HG03196 (cell line): Measurements from ENCODE around the gene EPHB3.

Source experiments
- ATAC-seq: cut with Tn5 transposase; IDR thresholded peaks from one replicate; pipeline ENCODE4 v1.9.1; 2021; ENCODE audit not compliant: unreplicated experiment

The EPHB3 gene

DNA sequence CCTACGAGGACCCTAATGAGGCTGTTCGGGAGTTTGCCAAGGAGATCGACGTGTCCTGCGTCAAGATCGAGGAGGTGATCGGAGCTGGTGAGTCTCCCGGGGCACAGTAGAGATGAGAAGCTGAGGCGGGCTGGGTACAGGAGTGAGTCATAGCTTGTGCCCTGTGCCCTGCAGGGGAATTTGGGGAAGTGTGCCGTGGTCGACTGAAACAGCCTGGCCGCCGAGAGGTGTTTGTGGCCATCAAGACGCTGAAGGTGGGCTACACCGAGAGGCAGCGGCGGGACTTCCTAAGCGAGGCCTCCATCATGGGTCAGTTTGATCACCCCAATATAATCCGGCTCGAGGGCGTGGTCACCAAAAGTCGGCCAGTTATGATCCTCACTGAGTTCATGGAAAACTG is 17.9 kb downstream of the EPHB3 start:
- ATAC-seq = no peak

DNA sequence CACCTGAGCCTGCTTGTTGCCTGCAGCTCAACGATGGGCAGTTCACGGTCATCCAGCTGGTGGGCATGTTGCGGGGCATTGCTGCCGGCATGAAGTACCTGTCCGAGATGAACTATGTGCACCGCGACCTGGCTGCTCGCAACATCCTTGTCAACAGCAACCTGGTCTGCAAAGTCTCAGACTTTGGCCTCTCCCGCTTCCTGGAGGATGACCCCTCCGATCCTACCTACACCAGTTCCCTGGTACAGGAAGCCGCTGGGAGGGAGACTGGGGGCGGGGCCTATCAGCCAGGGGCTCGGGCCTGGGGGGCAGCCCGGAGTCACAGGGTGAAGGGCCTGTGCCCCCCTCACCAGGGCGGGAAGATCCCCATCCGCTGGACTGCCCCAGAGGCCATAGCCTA is 18.8 kb downstream of the EPHB3 start:
- no peak for ATAC-seq

- no peak for ATAC-seq
Measured at GRCh38 chr3:184581331-184581855, 19.8 kb downstream of the EPHB3 start.

DNA sequence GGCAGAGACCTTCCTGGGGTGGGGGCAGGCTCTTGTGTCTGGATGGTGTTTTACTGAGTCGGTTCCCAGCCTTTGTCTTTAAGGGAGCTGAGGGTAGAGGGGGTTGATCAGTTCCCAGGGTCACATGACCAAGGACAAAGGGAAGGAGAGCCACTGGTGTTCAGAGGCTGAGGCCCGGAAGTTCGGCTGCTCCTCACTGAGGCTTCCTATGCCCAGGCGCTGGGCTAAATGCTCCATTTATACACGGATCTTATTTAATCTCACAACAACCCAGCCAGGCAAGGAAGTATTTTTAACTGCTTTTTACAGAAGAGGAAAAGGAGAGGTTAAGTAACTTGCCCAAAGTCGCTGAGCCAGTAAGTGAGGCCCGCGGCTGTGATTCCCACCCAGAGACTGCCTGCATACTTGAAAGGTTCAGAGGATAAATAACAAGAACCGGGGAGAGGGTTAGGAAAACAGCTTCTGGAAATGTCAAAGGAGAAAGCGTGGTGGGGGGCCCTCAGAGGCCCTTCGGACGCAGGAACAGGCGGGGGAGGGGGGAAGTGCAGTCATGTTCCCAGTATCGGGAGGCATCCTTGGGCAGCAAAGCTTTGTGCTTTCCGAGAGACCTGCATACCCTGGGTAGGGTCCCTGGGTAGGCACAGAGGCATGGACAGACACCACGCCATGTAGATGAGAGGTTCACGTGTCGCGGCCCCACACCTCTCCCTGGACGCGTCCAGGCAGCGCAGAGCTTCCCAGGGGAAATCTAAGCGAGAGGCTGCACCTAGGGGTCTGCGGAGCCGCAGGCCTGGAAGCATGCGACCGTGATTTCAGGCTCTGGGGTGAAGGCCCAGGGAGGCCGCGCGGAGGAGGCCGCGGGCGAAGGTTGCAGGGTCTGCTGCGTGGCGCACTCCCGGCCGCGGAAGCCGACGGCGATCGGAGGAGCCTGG is 21.3 kb downstream of the EPHB3 start:
- ATAC-seq = no peak

- ATAC-seq = no peak
Measured at GRCh38 chr3:184583578-184584451, 22.2 kb downstream of the EPHB3 start.

GRCh38 chr3:184584464-184584891 is 22.9 kb downstream of the EPHB3 start:
- ATAC-seq = no peak

DNA sequence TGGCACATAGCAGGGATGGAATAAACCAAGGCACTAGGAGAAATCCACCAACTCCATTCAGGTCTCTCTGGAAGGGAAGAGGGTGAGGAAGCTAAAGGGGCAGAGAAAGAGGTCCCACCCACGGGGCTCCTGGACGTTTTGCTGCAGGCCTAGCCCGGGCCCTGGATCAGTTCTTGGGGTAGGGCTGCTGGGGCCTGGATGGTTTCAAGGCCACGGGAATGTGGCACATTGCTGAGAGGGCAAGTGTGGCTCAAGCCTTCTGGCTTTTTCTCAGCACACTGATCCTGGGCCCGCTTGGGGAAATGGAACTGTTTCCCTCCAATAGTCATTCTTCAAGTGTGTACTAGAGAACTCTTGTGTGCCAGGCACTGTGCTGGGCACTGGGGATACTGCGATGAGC is 24.0 kb downstream of the EPHB3 start:
- no peak for ATAC-seq

GRCh38 chr3:184586851-184587250 is 25.3 kb downstream of the EPHB3 start:
- ATAC-seq = no peak

GRCh38 chr3:184588776-184589175 is 27.2 kb downstream of the EPHB3 start:
- no peak for ATAC-seq

DNA sequence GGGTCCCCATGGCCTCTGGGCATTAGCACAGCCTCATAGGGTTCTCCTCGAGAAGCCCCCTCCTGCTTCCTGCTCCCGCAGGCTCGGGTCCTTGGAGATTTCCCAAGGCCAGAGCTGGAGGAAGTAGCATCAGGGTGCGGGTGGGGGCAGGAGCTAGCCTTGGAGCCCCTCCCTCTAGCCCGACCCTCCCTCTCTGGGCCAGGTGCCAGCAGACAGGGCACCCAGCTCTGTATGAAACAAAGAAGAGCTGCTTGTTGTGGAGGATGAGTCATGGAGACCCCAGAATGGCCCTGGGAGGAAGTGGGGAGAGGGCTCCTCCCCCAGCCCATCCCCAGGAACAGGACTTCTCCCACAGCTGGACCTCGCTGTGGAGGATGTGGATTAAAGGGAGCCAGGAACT is 29.2 kb downstream of the EPHB3 start:
- no peak for ATAC-seq

DNA sequence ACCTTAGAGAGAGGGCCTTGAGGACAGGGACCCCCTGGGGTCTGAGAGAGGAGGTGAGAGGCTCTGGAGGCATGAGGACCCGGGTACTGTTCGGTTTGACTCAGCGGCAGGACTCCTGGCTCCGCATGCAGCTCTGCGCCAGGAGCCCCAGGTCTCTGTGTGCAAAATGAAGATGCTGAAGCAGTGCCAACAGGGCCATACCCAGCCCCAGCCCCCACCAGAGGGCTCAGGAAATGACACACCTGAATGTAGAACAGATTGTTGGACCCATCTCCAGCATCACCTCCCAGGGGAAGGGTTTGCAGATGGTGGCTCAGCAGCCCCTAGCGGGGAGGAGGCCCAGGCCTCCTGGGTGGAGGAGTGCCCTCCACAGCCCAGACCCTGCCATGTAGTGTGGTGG is 30.2 kb downstream of the EPHB3 start:
- ATAC-seq = no peak

GRCh38 chr3:184592371-184593219 is 31.0 kb downstream of the EPHB3 start:
- no peak for ATAC-seq

GRCh38 chr3:184593220-184593927 is 31.8 kb downstream of the EPHB3 start:
- ATAC-seq = no peak

GRCh38 chr3:184593928-184594303 is 32.3 kb downstream of the EPHB3 start:
- ATAC-seq = no peak

DNA sequence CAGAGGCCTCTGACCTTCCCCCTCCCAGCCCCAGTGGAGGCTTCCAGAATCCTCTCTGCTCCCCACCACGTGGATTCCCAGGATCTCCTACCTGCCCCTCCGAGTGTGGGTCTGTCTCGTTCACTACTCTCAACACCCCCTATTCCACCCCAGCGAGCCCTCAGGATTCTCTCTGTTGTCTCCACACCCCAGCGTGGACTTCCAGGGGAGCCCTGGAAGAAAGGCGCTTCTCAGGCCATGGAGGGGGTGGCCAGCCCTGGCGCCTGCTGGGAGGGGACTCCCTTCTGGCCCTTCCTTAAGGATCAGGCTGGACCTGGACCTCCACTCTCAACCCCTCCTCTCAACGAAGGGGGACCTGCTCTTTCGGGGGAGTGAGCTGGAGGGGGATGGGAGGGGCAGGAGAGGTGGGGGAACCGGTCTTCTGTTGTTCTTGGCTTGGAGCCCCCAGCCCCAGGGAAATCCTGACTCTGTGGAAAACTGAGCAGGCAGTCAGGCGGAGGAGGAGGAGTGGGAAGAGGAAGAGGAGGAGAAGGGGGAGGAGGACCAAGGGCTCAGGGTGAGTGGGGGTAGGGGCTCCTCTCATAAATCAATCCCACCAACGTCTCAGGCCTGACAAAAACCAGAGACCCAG is 32.9 kb downstream of the EPHB3 start:
- no peak for ATAC-seq

GRCh38 chr3:184595726-184596125 is 34.1 kb downstream of the EPHB3 start:
- ATAC-seq = no peak

- no peak for ATAC-seq
Measured at GRCh38 chr3:184596233-184596632, 34.6 kb downstream of the EPHB3 start.

DNA sequence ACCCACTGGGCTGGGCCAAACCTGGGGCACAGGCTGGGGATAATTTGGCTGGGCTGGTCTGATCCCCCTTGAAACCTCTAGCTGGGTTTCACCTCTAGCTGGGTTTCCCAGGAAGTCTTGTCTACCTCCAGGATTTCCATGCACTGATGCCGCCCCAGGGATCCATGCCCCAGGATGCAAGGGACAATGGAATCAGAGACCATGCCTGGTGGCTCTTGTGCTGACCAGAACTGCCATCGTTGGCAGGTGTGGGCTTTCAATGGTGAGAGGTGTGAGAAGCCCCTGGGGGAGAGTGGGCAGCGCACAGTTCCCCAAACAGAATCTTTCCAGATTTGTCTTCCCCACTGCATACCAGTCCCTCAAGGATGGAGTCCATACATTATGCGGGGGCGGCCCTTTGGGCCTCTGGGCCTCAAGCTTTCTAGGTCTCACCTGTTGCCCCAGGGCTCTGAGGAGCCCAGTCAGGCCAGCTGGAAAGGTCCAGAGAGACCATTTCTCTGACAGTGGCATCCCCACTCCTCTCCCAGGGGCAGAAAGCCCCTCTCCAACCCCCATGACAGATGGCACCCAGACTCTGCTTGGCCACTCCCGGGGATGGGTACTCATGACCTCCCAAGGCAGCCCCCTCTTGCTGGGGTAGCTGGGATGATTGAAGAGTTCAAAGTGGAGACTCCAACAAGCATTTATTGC is 35.4 kb downstream of the EPHB3 start:
- no peak for ATAC-seq
